H9 (cell line): ENCODE measurements around the gene HOXA9. TPM values are rescaled to one million over a fixed set of nuclear protein-coding genes. Genes with fewer than 3 reads are reported as not detected.

Experiments
- DNase-seq: peaks from one replicate; pipeline ENCODE4 v3.0.0-alpha.2; 2017
- H2AFZ ChIP-seq: one replicate; pipeline ENCODE4 v1.6.1; 2013; ENCODE audit warnings: mild to moderate bottlenecking, low read length, control low read depth, moderate library complexity
- H2AK5ac ChIP-seq: 2 replicates; pipeline ENCODE4 v1.6.1; 2013; ENCODE audit warnings: low read length, control low read depth, mixed read lengths; ENCODE audit not compliant: insufficient read length
- H2BK120ac ChIP-seq: one replicate; pipeline ENCODE4 v1.6.1; 2013; ENCODE audit warnings: low read depth, mild to moderate bottlenecking, low read length, control low read depth, inconsistent platforms; ENCODE audit not compliant: poor library complexity, severe bottlenecking
- H2BK12ac ChIP-seq: 2 replicates; pipeline ENCODE4 v1.6.1; 2013; ENCODE audit warnings: low read length, control low read depth, mixed read lengths, low read depth; ENCODE audit not compliant: insufficient read length
- H2BK15ac ChIP-seq: 2 replicates; pipeline ENCODE4 v1.6.1; 2013; ENCODE audit warnings: low read depth, low read length, control low read depth
- H2BK20ac ChIP-seq: one replicate; pipeline ENCODE4 v1.6.1; 2013; ENCODE audit warnings: low read depth, mild to moderate bottlenecking, low read length, control low read depth, inconsistent platforms; ENCODE audit not compliant: poor library complexity, severe bottlenecking
- H2BK5ac ChIP-seq: 2 replicates; pipeline ENCODE4 v1.6.1; 2013; ENCODE audit warnings: low read length, control low read depth, mixed read lengths; ENCODE audit not compliant: insufficient read length
- H3K14ac ChIP-seq: 2 replicates; pipeline ENCODE4 v1.6.1; 2013; ENCODE audit warnings: low read length, control low read depth; ENCODE audit not compliant: insufficient read depth
- H3K18ac ChIP-seq: 2 replicates; pipeline ENCODE4 v1.6.1; 2013; ENCODE audit warnings: low read depth, mild to moderate bottlenecking, mixed read lengths, low read length, control low read depth; ENCODE audit not compliant: insufficient read length
- H3K23ac ChIP-seq: 2 replicates; pipeline ENCODE4 v1.6.1; 2013; ENCODE audit warnings: low read length, control low read depth, mixed read lengths, low read depth; ENCODE audit not compliant: insufficient read length
- H3K23me2 ChIP-seq: 2 replicates; pipeline ENCODE4 v1.6.1; 2013; ENCODE audit warnings: low read depth, mild to moderate bottlenecking, mixed read lengths, low read length, control low read depth; ENCODE audit not compliant: insufficient read length, poor library complexity, severe bottlenecking
- H3K27ac ChIP-seq: 2 replicates; pipeline ENCODE4 v1.5.1; 2013; ENCODE audit warnings: low read length, control low read depth, mixed read lengths, low read depth; ENCODE audit not compliant: insufficient read length
- H3K27me3 ChIP-seq: 2 replicates; pipeline ENCODE4 v1.6.1; 2013; ENCODE audit warnings: low read length, control low read depth, inconsistent platforms; ENCODE audit not compliant: insufficient read depth
- H3K4ac ChIP-seq: 2 replicates; pipeline ENCODE4 v1.6.1; 2013; ENCODE audit warnings: low read depth, mild to moderate bottlenecking, control low read depth, inconsistent platforms, low read length, moderate library complexity
- H3K4me1 ChIP-seq: 2 replicates; pipeline ENCODE4 v1.6.1; 2013; ENCODE audit warnings: low read length, control low read depth, inconsistent platforms; ENCODE audit not compliant: insufficient read depth
- H3K4me2 ChIP-seq: 2 replicates; pipeline ENCODE4 v1.6.1; 2013; ENCODE audit warnings: low read length, control low read depth, mixed read lengths; ENCODE audit not compliant: insufficient read length, insufficient read depth
- H3K56ac ChIP-seq: 2 replicates; pipeline ENCODE4 v1.6.1; 2013; ENCODE audit warnings: low read depth, mild to moderate bottlenecking, mixed read lengths, low read length, control low read depth; ENCODE audit not compliant: insufficient read length
- H3K79me1 ChIP-seq: 2 replicates; pipeline ENCODE4 v1.6.1; 2013; ENCODE audit warnings: low read depth, mild to moderate bottlenecking, moderate library complexity, low read length, control low read depth, inconsistent platforms; ENCODE audit not compliant: insufficient read depth, poor library complexity, severe bottlenecking
- H3K79me2 ChIP-seq: 2 replicates; pipeline ENCODE4 v1.6.1; 2013; ENCODE audit warnings: low read length, control low read depth, inconsistent platforms; ENCODE audit not compliant: insufficient read depth
- H3K9ac ChIP-seq: 2 replicates; pipeline ENCODE4 v1.6.1; 2013; ENCODE audit warnings: low read length, control low read depth, mixed read lengths; ENCODE audit not compliant: insufficient read length; ENCODE audit errors: extremely low read depth
- H3K9me3 ChIP-seq: one replicate; pipeline ENCODE4 v1.6.1; 2013; ENCODE audit warnings: low read depth, low read length, inconsistent platforms; ENCODE audit not compliant: control insufficient read depth
- H3T11ph ChIP-seq: one replicate; pipeline ENCODE4 v1.6.1; 2013; ENCODE audit warnings: mild to moderate bottlenecking, low read length, control low read depth, inconsistent platforms
- H4K20me1 ChIP-seq: one replicate; pipeline ENCODE4 v1.6.1; 2013; ENCODE audit not compliant: control insufficient read depth, insufficient read length, insufficient read depth
- H4K5ac ChIP-seq: 2 replicates; pipeline ENCODE4 v1.6.1; 2013; ENCODE audit warnings: low read depth, mild to moderate bottlenecking, mixed read lengths, low read length, control low read depth; ENCODE audit not compliant: insufficient read length
- H4K8ac ChIP-seq: replicated peaks from 2 replicates; pipeline ENCODE4 v1.6.1; 2013; ENCODE audit warnings: low read length, control low read depth, mixed read lengths, low read depth; ENCODE audit not compliant: insufficient read length
- H4K91ac ChIP-seq: 2 replicates; pipeline ENCODE4 v1.6.1; 2013; ENCODE audit warnings: low read depth, mild to moderate bottlenecking, moderate library complexity, mixed read lengths, low read length, control low read depth; ENCODE audit not compliant: insufficient read length
- H3K27ac Mint-ChIP-seq, 3 experiments: 2 replicates in 2 of 3; 3 replicates in 1 of 3; pipeline ENCODE4 v1.8.0; 2020 to 2021; ENCODE audit warnings: mixed read lengths in 3 of 3, mild to moderate bottlenecking in 1 of 3, moderate library complexity in 1 of 3
- H3K27me3 Mint-ChIP-seq: 2 replicates; pipeline ENCODE4 v1.8.0; 2021; ENCODE audit warnings: low read depth, mild to moderate bottlenecking, moderate library complexity, mixed read lengths
- H3K36me3 Mint-ChIP-seq, 3 experiments: 2 replicates in 2 of 3; 3 replicates in 1 of 3; pipeline ENCODE4 v1.8.0; 2020 to 2021; ENCODE audit warnings: low read depth in 3 of 3, mixed read lengths in 3 of 3; ENCODE audit not compliant: insufficient read depth in 1 of 3
- H3K4me1 Mint-ChIP-seq, 2 experiments: 2 replicates each; pipeline ENCODE4 v1.8.0; 2020; ENCODE audit warnings: mixed read lengths in 2 of 2
- H3K4me3 Mint-ChIP-seq, 2 experiments: 2 replicates in 1 of 2; 3 replicates in 1 of 2; pipeline ENCODE4 v1.8.0; 2020 to 2021; ENCODE audit warnings: mild to moderate bottlenecking in 2 of 2, mixed read lengths in 2 of 2, moderate library complexity in 1 of 2
- H3K9me3 Mint-ChIP-seq, 2 experiments: 2 replicates in 1 of 2; 3 replicates in 1 of 2; pipeline ENCODE4 v1.8.0; 2020; ENCODE audit warnings: mild to moderate bottlenecking in 2 of 2, mixed read lengths in 2 of 2, moderate library complexity in 1 of 2
- WGBS: extraction: QIAGEN DNeasy Blood & Tissue Kit; methylation state at CpG from one replicate; pipeline ENCODE4 v1.1.7; 2013; ENCODE audit warnings: missing lambda C conversion rate, low lambda C conversion rate, mixed read lengths; ENCODE audit not compliant: insufficient read length; ENCODE audit errors: extremely low coverage; 5-methylcytosine and 5-hydroxymethylcytosine counted together
- total RNA-seq: library from RNA; stranded (reverse); gene quantifications from 2 replicates; pipeline ENCODE4 v1.2.1, GENCODE V29; 2021
- TF ChIP-seq, protein P1 (sequence below): fragments of 200-600 bp; sonication (generic); conservative IDR thresholded peaks from 3 replicates; pipeline ENCODE4 v1.8.0; 2021; ENCODE audit warnings: antibody characterized with exemption, mild to moderate bottlenecking

HOXA9 gene
- total RNA-seq, 1 experiment from 2014 or later, result not detected

DNA sequence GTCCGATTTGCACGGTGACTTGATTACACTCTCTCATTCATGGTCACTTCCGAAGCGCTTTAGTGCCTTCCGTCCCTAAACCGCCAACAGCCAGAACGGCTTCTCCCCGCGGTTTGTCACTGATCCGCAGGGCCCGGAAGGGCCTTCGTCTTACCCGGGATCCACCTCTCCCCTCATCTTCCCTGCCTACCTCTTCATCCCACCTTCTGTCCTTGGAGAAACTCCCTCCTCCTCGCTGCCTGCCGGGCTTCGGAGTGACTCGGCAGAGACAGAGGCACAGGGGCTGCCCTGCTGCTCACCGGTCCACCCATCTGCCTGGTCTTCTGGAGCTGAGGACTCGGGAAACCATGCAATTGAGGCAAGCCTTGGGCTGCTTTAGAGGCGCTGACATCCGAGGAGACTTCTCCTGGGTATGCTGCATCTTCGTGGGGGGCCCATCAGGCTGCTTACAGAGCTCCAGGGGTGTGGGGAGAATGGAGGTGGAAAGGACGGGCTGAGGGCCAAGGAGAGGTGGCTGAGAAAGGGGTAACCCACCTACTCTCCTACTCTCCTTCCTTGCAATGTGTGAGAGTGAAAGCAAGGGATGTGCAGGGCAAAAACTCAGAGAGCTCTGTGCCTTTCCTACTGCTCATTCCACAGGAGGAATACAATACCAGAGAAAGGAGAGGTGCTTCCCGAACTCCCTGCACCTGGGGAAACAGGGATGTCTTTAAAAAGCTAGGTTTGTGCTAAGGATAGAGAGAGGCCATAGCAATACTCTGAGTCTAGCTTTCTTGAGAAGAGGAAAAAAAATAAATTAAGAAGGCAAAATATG, 20.7 kb upstream of the HOXA9 start:
- peak; percentile 35 for DNase-seq
- Histone ChIP-seq H3K4me2 (no peak overlapping the region), H2BK15ac (no peak overlapping the region), H3K27me3 (peaks cover 97% of the 10 kb centered on the region), H3K9ac (no peak overlapping the region), H3K14ac (no peak overlapping the region), H2BK120ac (no peak overlapping the region), H3K4me1 (no peaks in the 10 kb centered on the region), H2BK5ac (no peak overlapping the region), H3K79me2 (no peaks in the 10 kb centered on the region), H3K27ac (no peak overlapping the region), H3K56ac (no peak overlapping the region), H2AK5ac (no peak overlapping the region), H3K4ac (no peak overlapping the region), H4K91ac (no peak overlapping the region), H4K8ac (no peak overlapping the region), H2AFZ (no peak overlapping the region), H4K20me1 (no peaks in the 10 kb centered on the region), H2BK20ac (no peak overlapping the region), H3K79me1 (no peaks in the 10 kb centered on the region), H3T11ph (no peak overlapping the region), H3K18ac (no peak overlapping the region), H3K9me3 (no peaks in the 10 kb centered on the region), H4K5ac (no peak overlapping the region), H3K23me2 (no peaks in the 10 kb centered on the region), H2BK12ac (no peak overlapping the region), H3K23ac (no peak overlapping the region)
- TF ChIP-seq, protein P1, sequence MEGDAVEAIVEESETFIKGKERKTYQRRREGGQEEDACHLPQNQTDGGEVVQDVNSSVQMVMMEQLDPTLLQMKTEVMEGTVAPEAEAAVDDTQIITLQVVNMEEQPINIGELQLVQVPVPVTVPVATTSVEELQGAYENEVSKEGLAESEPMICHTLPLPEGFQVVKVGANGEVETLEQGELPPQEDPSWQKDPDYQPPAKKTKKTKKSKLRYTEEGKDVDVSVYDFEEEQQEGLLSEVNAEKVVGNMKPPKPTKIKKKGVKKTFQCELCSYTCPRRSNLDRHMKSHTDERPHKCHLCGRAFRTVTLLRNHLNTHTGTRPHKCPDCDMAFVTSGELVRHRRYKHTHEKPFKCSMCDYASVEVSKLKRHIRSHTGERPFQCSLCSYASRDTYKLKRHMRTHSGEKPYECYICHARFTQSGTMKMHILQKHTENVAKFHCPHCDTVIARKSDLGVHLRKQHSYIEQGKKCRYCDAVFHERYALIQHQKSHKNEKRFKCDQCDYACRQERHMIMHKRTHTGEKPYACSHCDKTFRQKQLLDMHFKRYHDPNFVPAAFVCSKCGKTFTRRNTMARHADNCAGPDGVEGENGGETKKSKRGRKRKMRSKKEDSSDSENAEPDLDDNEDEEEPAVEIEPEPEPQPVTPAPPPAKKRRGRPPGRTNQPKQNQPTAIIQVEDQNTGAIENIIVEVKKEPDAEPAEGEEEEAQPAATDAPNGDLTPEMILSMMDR, result no peak
- H3K4me1 Mint-ChIP-seq, result peaks cover 17 to 44% of the 10 kb centered on the region in 2 experiments
- peaks cover 0 to 18% of the 10 kb centered on the region in 2 experiments; a peak in 3 of 5 replicates for H3K9me3 Mint-ChIP-seq
- peak overlapping the region in 1 of 3 experiments; percentile 32; a peak in 2 of 7 replicates for H3K27ac Mint-ChIP-seq
- no CpG with 5 or more reads among the region's 24 CpGs for WGBS
- H3K36me3 Mint-ChIP-seq, result peaks cover 0 to 2% (median 0%) of the 10 kb centered on the region in 3 experiments; a peak in 3 of 7 replicates
- peak overlapping the region in 1 of 2 experiments; percentile 65; a peak in 3 of 5 replicates for H3K4me3 Mint-ChIP-seq
- peaks cover 100% of the 10 kb centered on the region for H3K27me3 Mint-ChIP-seq
